ENCODE measurements around the gene RNASE8. TPM values are rescaled to one million over a fixed set of nuclear protein-coding genes. Genes with fewer than 3 reads are reported as not detected.

RNASE8 gene
- total and polyA plus RNA-seq, 10 of the 15 experiments (the other 5 are each of a cell fraction or from before 2014, with no cell fraction given), result not detected

GRCh38 chr14:21097636-21098075, 40.0 kb downstream of the RNASE8 start:
- CTCF ChIA-PET, result interaction anchor here (0.5 to 6.9 kb wide), 5 partner anchors 8 to 83 kb away, joined by 3 to 194 read pairs (median 93); partner anchors contain the start of genes ARHGEF40 and TMEM253
- no peaks in the 10 kb centered on the region for H3K36me3 ChIP-seq (ENCODE audit: control insufficient read depth in 2 of 2, insufficient read depth in 2 of 2, low read length in 1 of 2)
- no peaks in the 10 kb centered on the region for H3K79me2 ChIP-seq (ENCODE audit: control insufficient read depth, insufficient read depth, low read length)
- H3K4me3 ChIP-seq, result no peak overlapping the region
- intact Hi-C loops (cut with micrococcal nuclease; ENCODE audit: unreplicated experiment), result no loop called here
- no peak overlapping the region for H3K27ac ChIP-seq (ENCODE audit: control insufficient read depth, insufficient read depth)
- no peaks in the 10 kb centered on the region for H3K9me3 ChIP-seq (replicated peaks; ENCODE audit: control insufficient read depth, insufficient read depth, low read length)
- SMC1A ChIA-PET (ENCODE audit: uncharacterized antibody, unreplicated experiment), result interaction anchor here (1.2 kb wide), 1 partner anchor 83 kb away, joined by 4 read pairs; no protein-coding TSS in a partner anchor
- POLR2A ChIA-PET, result no interaction called here
- no peak overlapping the region for H3K9ac ChIP-seq (ENCODE audit: control insufficient read depth, insufficient read depth, low read length)
- peaks cover 1% of the 10 kb centered on the region for H3K4me1 ChIP-seq (ENCODE audit: control insufficient read depth, insufficient read depth, low read length)
- FAIRE-seq (no peak), DNase-seq (ENCODE audit: low read depth, low spot score) (no peak), ATAC-seq (no peak)
- in situ Hi-C loops (cut with MboI), result no loop called here
- no TSS peak for BruUV-seq (replicated peaks)
- TF ChIP-seq, protein P1, sequence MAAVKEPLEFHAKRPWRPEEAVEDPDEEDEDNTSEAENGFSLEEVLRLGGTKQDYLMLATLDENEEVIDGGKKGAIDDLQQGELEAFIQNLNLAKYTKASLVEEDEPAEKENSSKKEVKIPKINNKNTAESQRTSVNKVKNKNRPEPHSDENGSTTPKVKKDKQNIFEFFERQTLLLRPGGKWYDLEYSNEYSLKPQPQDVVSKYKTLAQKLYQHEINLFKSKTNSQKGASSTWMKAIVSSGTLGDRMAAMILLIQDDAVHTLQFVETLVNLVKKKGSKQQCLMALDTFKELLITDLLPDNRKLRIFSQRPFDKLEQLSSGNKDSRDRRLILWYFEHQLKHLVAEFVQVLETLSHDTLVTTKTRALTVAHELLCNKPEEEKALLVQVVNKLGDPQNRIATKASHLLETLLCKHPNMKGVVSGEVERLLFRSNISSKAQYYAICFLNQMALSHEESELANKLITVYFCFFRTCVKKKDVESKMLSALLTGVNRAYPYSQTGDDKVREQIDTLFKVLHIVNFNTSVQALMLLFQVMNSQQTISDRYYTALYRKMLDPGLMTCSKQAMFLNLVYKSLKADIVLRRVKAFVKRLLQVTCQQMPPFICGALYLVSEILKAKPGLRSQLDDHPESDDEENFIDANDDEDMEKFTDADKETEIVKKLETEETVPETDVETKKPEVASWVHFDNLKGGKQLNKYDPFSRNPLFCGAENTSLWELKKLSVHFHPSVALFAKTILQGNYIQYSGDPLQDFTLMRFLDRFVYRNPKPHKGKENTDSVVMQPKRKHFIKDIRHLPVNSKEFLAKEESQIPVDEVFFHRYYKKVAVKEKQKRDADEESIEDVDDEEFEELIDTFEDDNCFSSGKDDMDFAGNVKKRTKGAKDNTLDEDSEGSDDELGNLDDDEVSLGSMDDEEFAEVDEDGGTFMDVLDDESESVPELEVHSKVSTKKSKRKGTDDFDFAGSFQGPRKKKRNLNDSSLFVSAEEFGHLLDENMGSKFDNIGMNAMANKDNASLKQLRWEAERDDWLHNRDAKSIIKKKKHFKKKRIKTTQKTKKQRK (IDR thresholded peaks at IDR 0.05; ENCODE audit: low read depth, low read length), result no peak
- TF ChIP-seq POLR2AphosphoS5 (IDR thresholded peaks at IDR 0.05; ENCODE audit: low read length), result no peak
- TF ChIP-seq TCF12 (IDR thresholded peaks at IDR 0.05; ENCODE audit: low read depth, low read length), result no peak
- TF ChIP-seq CBX5 (IDR thresholded peaks at IDR 0.05; ENCODE audit: low read depth), result no peak
- TF ChIP-seq RELB (IDR thresholded peaks at IDR 0.05; ENCODE audit: low read depth), result no peak
- no peak for TF ChIP-seq POLR2AphosphoS2 (IDR thresholded peaks at IDR 0.05; ENCODE audit: low read depth, low read length)
- TF ChIP-seq ATF7 (IDR thresholded peaks at IDR 0.05; ENCODE audit: low read depth), result no peak
- TF ChIP-seq PBX3 (IDR thresholded peaks at IDR 0.05; ENCODE audit: insufficient replicate concordance, low read depth, low read length), result no peak
- no peak for TF ChIP-seq STAT1 (conservative IDR thresholded peaks at IDR 0.05)
- no peak for TF ChIP-seq ZNF384 (IDR thresholded peaks at IDR 0.05; ENCODE audit: borderline replicate concordance, low read depth, low read length)
- WGBS (ENCODE audit: insufficient coverage, insufficient replicate concordance, low lambda C conversion rate, missing lambda C conversion rate), result 21% methylated on average over 7 of the region's 19 CpGs
- H3K27me3 ChIP-seq (replicated peaks in 1 of 2; ENCODE audit: control insufficient read depth in 2 of 2, insufficient read depth in 2 of 2, low read length in 1 of 2), result peaks cover 2 to 3% of the 10 kb centered on the region in 2 experiments; a peak in 2 of 4 replicates
- RAD21 ChIA-PET (ENCODE audit: unreplicated experiment), result interaction anchor here (1.7 kb wide), 1 partner anchor 83 kb away, joined by 7 read pairs; no protein-coding TSS in a partner anchor
- H4K20me1 ChIP-seq (ENCODE audit: control insufficient read depth, insufficient read depth), result no peaks in the 10 kb centered on the region
- H2AFZ ChIP-seq (ENCODE audit: control insufficient read depth, low read depth, low read length), result no peak overlapping the region
- H3K4me2 ChIP-seq (ENCODE audit: control insufficient read depth, insufficient read depth), result no peak overlapping the region

All from GM12878 (cell line).